HUES64 (cell line): ENCODE measurements around the gene LARP1.

Experiments
- H3K27ac ChIP-seq: 2 replicates; pipeline ENCODE4 v1.7.0; 2013; ENCODE audit warnings: low read depth, low read length, inconsistent platforms
- H3K27me3 ChIP-seq: 2 replicates; pipeline ENCODE4 v1.6.1; 2013; ENCODE audit warnings: mild to moderate bottlenecking, low read length; ENCODE audit not compliant: insufficient read depth
- H3K36me3 ChIP-seq: 2 replicates; pipeline ENCODE4 v1.6.1; 2013; ENCODE audit warnings: mild to moderate bottlenecking, low read length; ENCODE audit not compliant: insufficient read depth
- H3K4me1 ChIP-seq: 2 replicates; pipeline ENCODE4 v1.6.1; 2013; ENCODE audit warnings: mild to moderate bottlenecking, low read length, moderate library complexity; ENCODE audit not compliant: insufficient read depth
- H3K4me3 ChIP-seq: 2 replicates; pipeline ENCODE4 v1.5.1; 2013; ENCODE audit warnings: mild to moderate bottlenecking, low read length, moderate library complexity
- H3K9ac ChIP-seq: 2 replicates; pipeline ENCODE4 v1.6.1; 2013; ENCODE audit warnings: mild to moderate bottlenecking, low read depth, low read length
- H3K9me3 ChIP-seq: 2 replicates; pipeline ENCODE4 v1.6.1; 2013; ENCODE audit warnings: low read depth, low read length; ENCODE audit not compliant: insufficient read depth
- WGBS: fragments of 150-250, 120-280 bp; methylation state at CpG from one replicate; pipeline ENCODE4 v1.1.7; 2013; ENCODE audit warnings: missing lambda C conversion rate; 5-methylcytosine and 5-hydroxymethylcytosine counted together

LARP1 gene

GRCh38 chr5:154797762-154798161, 42.6 kb downstream of the LARP1 start:
- WGBS = 94% methylated on average over 4 of the region's 4 CpGs

GRCh38 chr5:154800582-154800981, 45.4 kb downstream of the LARP1 start:
- H3K27me3 ChIP-seq = no peaks in the 10 kb centered on the region
- peaks cover 95% of the 10 kb centered on the region for H3K36me3 ChIP-seq

More at GRCh38 chr5:154797762-154798161, 42.6 kb downstream of the LARP1 start:
- Histone ChIP-seq H3K4me3 (no peak overlapping the region), H3K36me3 (peaks cover 95% of the 10 kb centered on the region), H3K4me1 (no peaks in the 10 kb centered on the region), H3K27me3 (no peaks in the 10 kb centered on the region), H3K9ac (no peak overlapping the region), H3K27ac (no peak overlapping the region), H3K9me3 (no peaks in the 10 kb centered on the region)

DNA sequence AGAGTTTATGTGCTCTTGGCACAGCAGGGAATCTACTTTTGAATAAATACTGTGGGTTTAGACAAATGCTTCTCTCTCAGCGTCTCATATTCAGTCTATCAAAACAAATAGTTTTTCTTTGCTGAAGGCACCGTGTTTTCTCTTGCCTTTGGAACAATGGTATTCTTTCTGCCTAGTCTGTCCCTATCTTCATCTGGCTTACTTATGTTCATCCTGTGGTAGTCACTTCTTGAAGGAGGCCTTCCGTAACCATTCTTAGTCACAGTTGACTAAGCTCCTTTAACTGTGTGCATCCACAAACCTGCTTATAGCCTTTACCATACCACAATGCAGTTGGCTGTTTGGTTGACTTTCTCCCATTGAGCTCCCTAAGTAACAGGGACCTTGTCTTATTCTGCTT, 45.9 kb downstream of the LARP1 start:
- Histone ChIP-seq H3K36me3 (peaks cover 98% of the 10 kb centered on the region), H3K27ac (no peak overlapping the region)
- WGBS = 97% methylated on average over 3 of the region's 3 CpGs

More at GRCh38 chr5:154800582-154800981, 45.4 kb downstream of the LARP1 start:
- no peaks in the 10 kb centered on the region for H3K4me1 ChIP-seq
- H3K9ac ChIP-seq = no peak overlapping the region
- no peak overlapping the region for H3K4me3 ChIP-seq
- no peaks in the 10 kb centered on the region for H3K9me3 ChIP-seq
- no peak overlapping the region for H3K27ac ChIP-seq

GRCh38 chr5:154802050-154802449, 46.9 kb downstream of the LARP1 start:
- H3K4me3 ChIP-seq = no peak overlapping the region
- WGBS = 97% methylated on average over 9 of the region's 9 CpGs
- H3K36me3 ChIP-seq = peaks cover 98% of the 10 kb centered on the region
- H3K4me1 ChIP-seq = no peaks in the 10 kb centered on the region
- no peak overlapping the region for H3K9ac ChIP-seq
- no peak overlapping the region for H3K27ac ChIP-seq
- no peaks in the 10 kb centered on the region for H3K27me3 ChIP-seq
- H3K9me3 ChIP-seq = no peaks in the 10 kb centered on the region

More for the DNA sequence above, 45.9 kb downstream of the LARP1 start:
- H3K4me3 ChIP-seq = no peak overlapping the region
- H3K4me1 ChIP-seq = no peaks in the 10 kb centered on the region
- H3K9me3 ChIP-seq = no peaks in the 10 kb centered on the region
- H3K27me3 ChIP-seq = no peaks in the 10 kb centered on the region
- no peak overlapping the region for H3K9ac ChIP-seq

DNA sequence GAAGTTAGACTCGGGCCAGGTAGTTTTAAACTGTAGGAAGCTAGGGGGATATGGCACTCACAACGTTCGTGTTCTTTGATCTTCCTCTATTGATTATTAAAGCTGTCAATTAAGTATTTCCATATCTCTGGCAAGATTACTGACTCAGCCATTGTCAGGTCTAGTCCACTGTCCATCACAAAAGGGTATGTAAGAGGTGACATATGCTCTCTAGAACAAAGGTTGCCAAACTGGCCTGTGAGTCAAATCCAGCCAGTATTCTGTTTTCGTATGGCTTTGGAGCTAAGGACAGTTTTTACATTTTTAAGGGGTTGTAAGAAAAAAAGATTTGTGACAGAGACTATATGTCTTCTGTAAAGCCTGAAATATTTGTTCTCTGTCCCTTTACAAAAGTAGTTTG, 51.0 kb downstream of the LARP1 start:
- no peak overlapping the region for H3K9ac ChIP-seq
- 96% methylated on average over 4 of the region's 4 CpGs for WGBS
- H3K27ac ChIP-seq = no peak overlapping the region
- no peaks in the 10 kb centered on the region for H3K4me1 ChIP-seq
- H3K36me3 ChIP-seq = peaks cover 99% of the 10 kb centered on the region
- H3K27me3 ChIP-seq = no peaks in the 10 kb centered on the region
- no peaks in the 10 kb centered on the region for H3K9me3 ChIP-seq
- no peak overlapping the region for H3K4me3 ChIP-seq

DNA sequence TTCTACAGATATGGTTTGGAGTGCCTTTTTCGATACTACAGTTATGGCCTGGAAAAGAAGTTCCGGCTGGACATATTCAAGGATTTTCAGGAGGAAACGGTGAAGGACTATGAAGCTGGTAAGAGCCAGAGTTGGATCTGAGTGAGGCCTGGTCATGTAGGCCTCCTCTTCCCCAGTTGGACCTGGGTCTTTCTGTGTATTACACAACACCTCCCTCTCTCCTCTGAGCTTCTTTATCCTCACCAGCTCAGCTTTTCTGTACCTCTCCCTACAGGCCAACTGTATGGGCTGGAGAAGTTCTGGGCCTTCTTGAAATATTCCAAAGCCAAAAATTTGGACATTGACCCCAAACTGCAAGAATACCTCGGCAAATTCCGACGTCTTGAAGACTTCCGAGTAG, 56.1 kb downstream of the LARP1 start:
- Histone ChIP-seq H3K4me3 (no peak overlapping the region), H3K27ac (no peak overlapping the region; the same call in 1 of the 2 replicates), H3K4me1 (no peaks in the 10 kb centered on the region), H3K36me3 (peaks cover 97% of the 10 kb centered on the region), H3K9me3 (no peaks in the 10 kb centered on the region), H3K9ac (no peak overlapping the region), H3K27me3 (no peaks in the 10 kb centered on the region)
- WGBS = 97% methylated on average over 7 of the region's 7 CpGs

- Histone ChIP-seq H3K27me3 (no peaks in the 10 kb centered on the region), H3K36me3 (peaks cover 97% of the 10 kb centered on the region)
Observed at GRCh38 chr5:154811653-154812465, 56.7 kb downstream of the LARP1 start.

GRCh38 chr5:154813158-154813557, 58.0 kb downstream of the LARP1 start:
- Histone ChIP-seq H3K9me3 (no peaks in the 10 kb centered on the region), H3K4me1 (no peaks in the 10 kb centered on the region), H3K27me3 (no peaks in the 10 kb centered on the region), H3K4me3 (no peak overlapping the region), H3K9ac (no peak overlapping the region), H3K27ac (no peak overlapping the region), H3K36me3 (peaks cover 97% of the 10 kb centered on the region)
- WGBS = 96% methylated on average over 4 of the region's 4 CpGs

More at GRCh38 chr5:154811653-154812465, 56.7 kb downstream of the LARP1 start:
- no peaks in the 10 kb centered on the region for H3K9me3 ChIP-seq
- H3K4me1 ChIP-seq = no peaks in the 10 kb centered on the region
- no peak overlapping the region for H3K9ac ChIP-seq
- H3K4me3 ChIP-seq = no peak overlapping the region
- no peak overlapping the region; the same call in 1 of the 2 replicates for H3K27ac ChIP-seq
- 78% methylated on average over 3 of the region's 3 CpGs for WGBS

- Histone ChIP-seq H3K27ac (no peak overlapping the region), H3K36me3 (peaks cover 97% of the 10 kb centered on the region)
- WGBS = 95% methylated on average over 9 of the region's 10 CpGs
Observed at GRCh38 chr5:154813736-154814135, 58.6 kb downstream of the LARP1 start.

DNA sequence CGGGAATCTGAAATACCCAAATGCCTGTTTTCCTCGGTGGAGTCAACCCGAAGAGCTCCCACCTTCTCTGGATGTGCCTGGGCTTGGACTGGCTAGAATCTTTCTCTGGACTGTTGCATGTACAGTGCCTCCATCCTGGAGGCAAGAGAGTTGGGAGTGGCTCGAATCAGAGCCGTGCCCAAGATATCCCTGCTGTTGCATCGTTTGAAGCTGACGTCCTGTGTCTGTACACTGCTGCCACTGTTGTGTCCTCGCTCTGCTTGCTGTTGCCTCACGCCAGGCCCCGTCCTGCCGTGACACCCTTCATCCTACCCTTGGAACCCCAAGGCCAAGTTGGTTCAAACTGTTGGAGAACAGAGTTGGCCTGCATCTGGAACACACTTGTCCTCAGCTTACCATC, 59.8 kb downstream of the LARP1 start:
- H3K4me1 ChIP-seq = no peaks in the 10 kb centered on the region
- H3K4me3 ChIP-seq = no peak overlapping the region
- no peaks in the 10 kb centered on the region for H3K9me3 ChIP-seq
- peaks cover 88% of the 10 kb centered on the region for H3K36me3 ChIP-seq
- no peak overlapping the region for H3K9ac ChIP-seq
- H3K27ac ChIP-seq = no peak overlapping the region
- H3K27me3 ChIP-seq = no peaks in the 10 kb centered on the region
- WGBS = 95% methylated on average over 11 of the region's 11 CpGs

More at GRCh38 chr5:154813736-154814135, 58.6 kb downstream of the LARP1 start:
- H3K9ac ChIP-seq = no peak overlapping the region
- H3K9me3 ChIP-seq = no peaks in the 10 kb centered on the region
- no peaks in the 10 kb centered on the region for H3K4me1 ChIP-seq
- H3K4me3 ChIP-seq = no peak overlapping the region
- H3K27me3 ChIP-seq = no peaks in the 10 kb centered on the region

DNA sequence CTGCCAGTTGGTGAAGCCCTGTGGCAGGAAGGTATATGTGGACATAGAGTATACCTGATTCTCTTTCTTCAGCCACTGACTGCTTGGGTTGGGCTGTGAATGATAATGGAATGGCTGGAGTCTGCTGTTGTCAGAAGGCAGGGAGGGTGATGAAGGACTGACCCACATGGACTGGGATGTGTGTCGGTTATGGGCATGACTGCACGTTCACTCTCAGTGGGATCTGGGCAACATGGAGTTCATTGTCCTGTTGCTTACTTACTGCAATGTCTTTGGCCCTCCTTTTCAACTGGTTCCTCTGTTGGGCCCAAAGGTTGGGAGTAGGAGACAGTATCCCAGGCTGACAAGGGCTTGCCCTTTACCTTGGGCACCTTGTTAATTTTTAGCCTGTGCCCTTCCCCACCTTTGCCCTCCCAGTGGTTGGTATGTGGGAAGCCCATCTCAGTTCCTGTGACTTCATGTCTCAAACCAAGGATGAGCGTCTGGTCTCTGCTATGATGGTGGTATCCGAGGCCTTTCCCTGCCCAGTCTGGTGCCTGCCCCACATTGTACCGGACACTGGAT, 60.6 kb downstream of the LARP1 start:
- H3K36me3 ChIP-seq = peaks cover 88% of the 10 kb centered on the region
- H3K4me1 ChIP-seq = no peaks in the 10 kb centered on the region
- no peaks in the 10 kb centered on the region for H3K9me3 ChIP-seq
- no peak overlapping the region for H3K9ac ChIP-seq
- 96% methylated on average over 5 of the region's 5 CpGs for WGBS
- H3K4me3 ChIP-seq = no peak overlapping the region
- no peak overlapping the region for H3K27ac ChIP-seq
- H3K27me3 ChIP-seq = no peaks in the 10 kb centered on the region
